Measurements from ENCODE around the gene CSRNP3.
"Not testable (repeated sequence)": the region's sequence is repeated elsewhere in the genome, so short reads cannot be mapped to it uniquely, and the experiment has no call there.

Gene CSRNP3

DNA sequence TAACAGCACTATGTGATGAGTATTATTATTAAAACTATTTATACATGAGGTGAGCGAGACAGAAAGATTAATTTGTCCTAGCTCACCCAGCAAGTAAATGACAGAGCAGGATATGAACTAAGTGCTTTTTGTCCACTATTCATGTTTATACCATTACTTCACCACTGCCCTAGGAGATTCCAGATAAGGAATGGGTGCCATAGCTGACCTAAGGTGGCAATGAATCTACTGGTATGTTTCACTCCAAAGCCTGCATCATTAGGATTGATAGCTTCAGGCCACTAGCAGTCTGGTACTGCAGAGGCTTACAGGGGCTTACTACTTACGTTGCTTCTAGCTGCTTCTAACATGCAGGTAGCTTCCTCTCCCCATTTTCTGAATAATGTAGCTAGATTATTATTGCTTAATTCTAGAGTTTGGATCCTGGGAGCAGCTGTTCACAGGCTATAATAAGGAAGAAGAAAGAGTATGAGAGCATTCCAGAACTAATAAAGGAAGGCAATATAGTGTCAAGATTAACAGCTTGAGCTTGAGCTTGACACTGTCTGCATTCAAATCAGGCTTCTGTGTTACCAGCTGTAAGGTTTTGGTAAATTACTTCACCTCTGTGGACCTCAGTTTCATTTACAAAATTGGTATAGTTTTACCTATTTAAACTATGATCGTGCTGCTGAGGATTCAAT is 170.9 kb downstream of the CSRNP3 start:
- no peak for DNase-seq

DNA sequence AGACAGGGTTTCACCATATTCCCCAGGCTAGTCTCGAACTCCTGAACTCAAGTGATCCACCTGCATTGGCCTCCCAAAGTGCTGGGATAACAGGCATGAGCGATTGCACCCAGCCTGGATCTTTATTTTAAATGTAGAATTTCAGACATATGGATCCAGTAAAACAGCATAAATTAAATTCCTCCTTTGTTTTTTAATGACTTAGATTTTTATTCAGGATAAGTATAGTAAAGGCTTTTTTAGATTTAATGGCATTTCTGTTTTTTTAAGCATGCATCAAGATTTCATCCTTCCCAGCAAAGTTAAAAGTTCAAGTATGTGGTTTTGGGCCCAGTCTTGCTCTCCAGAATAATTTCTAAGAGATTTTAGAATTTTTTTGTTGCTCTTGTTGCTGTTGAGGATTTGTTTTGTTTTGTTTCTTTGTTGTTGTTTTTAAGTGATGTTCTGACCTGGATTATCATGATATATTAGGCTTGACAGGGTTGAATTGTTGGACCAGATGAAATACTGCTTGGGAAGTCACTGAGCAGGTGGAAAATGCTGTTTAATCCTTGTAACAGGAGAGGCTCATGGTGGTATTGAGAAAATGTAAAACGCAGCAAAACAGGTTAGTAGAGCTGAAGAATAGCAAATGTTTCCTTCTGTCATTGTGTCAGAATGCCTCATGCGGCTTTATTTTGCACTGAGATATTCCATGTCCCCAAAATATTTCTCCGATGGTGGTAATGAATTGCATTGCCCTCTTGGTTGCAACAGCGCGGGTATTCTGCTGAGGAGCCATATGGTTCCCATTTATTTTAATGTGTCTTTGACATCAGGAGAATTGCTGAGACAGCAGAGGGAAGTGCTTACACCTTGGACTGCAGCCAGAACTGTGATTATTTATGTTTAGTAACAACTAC is 176.7 kb downstream of the CSRNP3 start:
- DNase-seq, result no peak

DNA sequence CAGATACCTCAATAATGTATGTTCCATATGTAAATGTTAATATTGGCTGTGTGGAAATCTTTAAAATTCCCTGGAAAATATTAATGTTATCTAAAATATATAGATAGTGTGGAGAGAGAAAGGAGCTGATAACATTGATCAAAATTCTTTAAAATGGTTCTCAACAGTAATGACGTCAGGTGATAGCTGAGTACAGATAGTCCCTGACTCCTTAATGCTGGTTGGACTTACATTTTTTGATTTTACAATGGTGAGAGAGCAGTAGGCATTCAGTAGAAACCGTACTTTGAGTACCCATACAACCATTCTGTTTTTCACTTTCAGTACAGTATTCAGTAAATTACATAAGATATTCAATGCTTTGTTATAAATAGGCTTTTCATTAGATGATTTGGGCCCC is 177.9 kb downstream of the CSRNP3 start:
- DNase-seq, result no peak

DNA sequence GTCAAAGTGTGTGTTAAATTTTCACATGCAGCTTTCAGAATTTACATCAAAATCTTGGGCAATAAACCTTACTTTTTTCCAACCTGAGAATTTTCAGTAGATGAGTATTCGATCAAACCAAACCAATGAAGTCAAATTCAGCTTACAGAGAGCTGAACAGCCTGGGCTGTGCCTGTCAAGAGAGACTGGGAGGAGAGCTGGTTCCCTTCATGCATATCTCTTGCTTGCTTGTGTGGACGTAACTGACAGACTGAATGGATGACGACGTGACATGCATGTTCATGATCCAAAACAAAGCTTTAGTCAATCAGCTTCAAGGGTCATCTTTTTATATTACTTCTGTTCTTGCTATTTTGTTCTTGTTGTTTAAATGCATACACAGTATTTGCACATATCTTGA is 179.3 kb downstream of the CSRNP3 start:
- no peak for DNase-seq

DNA sequence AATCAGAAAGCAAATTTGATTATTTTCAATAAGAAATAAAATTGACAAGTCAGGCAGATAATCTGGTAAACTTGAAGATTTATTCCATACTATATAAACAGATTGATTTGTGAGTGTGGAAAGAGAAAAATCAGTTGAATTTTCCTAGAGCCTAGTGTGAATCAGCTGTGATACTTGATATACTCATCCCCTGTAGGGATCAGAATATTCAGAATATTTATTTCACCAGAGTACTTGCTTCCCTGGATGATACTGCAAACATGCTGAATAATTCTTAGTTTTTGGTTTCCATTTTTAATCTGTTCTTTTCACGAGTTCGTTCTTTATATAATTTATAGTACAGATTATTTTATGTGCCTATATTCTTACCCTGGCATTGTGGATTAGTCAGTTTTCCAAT is 181.7 kb downstream of the CSRNP3 start:
- DNase-seq, result no peak

DNA sequence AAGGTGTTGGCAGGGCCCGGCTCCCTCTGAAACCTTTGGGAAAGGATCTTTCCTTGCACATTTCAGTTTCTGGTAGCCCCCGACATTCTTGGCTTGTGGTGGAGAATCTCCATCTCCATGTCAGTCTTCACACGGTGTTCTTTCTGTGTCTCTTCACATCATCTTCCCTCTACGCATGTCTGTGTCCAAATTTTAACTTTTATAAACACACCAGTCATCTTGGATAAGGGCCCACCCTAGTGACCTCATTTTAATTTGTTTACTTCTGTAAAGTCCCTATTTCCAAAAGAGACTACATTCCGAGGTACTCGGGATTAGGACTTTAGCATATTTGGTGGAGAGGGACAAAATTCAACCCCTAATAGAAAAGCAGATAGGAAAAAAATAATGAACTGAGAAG is 186.2 kb downstream of the CSRNP3 start:
- no peak for DNase-seq

DNA sequence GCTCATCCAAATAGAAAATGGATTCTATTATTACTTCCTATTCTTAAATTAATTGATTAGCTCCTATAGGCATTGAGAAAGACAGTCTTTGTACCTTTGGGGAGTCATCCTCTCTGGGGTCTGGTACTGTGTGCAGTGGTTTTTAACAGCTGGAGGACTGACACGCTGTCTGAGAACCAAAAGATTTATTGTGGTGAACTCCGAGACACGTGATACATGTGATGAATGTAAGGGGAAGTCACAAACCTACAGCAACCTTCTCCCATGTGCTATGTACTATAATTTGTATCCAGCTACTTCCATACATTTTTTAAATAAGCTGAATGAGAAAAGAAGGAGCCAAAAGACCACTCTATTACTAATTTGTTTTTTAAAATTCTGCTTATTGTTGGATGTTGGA is 190.9 kb downstream of the CSRNP3 start:
- no peak for DNase-seq

DNA sequence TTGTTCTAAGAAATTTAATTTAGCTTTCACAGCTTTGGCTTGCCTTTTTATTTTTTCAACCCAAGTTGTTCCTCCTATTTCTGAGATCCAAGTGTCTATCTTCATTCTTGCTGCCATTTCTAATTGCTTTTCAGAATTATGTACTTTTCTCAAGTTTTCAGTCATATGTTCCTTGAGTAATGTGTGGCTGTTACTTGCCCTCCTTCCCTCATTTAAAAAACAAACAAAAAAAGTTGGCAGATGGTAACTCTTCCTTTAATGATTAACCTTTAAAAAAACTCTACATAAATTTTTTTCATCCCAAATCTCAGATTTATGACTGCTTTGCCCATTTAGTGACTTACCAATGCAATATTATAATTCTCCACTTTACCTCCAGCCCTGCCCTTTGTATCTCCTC is 193.2 kb downstream of the CSRNP3 start:
- DNase-seq, result no peak

DNA sequence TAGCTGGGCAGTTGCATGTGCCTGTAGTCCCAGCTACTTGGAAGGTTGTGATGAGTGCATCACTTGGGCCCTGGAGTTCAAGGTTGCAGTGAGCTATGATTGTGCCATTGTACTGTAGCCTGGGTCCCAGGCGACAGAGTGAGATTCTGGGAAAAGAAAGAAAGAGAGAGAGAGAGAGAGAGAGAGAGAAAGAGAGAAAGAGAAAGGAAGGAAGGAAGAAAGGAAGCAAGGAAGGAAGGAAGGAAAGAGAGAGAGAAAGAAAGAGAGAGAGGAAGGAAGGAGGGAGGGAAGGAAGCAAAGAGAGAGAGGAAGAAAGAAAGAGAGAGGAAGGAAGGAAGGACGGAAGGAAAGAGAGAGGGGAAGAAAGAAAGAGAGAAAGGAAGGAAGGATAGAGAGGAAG is 196.1 kb downstream of the CSRNP3 start:
- DNase-seq, result no peak

DNA sequence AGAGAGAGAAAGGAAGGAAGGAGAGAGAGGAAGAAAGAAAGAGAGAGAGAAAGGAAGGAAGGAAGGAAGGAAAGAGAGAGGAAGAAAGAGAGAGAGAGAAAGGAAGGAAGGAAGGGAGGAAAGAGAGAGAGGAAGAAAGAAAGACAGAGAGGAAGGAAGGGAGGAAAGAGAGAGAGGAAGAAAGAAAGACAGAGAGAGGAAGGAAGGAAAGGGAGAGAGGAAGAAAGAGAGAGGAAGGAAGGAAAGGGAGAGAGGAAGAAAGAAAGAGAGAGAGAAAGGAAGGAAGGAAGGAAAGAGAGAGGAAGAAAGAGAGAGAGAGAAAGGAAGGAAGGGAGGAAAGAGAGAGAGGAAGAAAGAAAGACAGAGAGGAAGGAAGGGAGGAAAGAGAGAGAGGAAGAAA is 196.6 kb downstream of the CSRNP3 start:
- DNase-seq, result not testable (repeated sequence)

DNA sequence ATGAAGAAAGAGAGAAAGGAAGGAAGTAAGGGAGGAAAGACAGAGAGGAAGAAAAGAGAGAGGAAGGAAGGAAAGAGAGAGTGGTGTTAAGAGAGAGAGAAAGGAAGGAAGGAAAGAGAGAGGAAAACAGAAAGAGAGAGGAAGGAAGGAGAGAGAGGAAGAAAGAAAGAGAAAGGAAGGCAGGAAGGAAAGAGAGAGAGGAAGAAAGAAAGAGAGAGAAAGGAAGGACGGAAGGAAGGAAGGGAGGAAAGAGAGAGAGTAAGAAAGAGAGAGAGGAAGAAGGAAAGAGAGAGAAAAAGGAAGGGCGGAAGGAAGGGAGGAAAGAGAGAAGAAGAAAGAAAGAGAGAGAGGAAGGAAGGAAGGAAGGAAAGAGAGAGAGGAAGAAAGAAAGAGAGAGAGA is 197.1 kb downstream of the CSRNP3 start:
- DNase-seq, result no peak

DNA sequence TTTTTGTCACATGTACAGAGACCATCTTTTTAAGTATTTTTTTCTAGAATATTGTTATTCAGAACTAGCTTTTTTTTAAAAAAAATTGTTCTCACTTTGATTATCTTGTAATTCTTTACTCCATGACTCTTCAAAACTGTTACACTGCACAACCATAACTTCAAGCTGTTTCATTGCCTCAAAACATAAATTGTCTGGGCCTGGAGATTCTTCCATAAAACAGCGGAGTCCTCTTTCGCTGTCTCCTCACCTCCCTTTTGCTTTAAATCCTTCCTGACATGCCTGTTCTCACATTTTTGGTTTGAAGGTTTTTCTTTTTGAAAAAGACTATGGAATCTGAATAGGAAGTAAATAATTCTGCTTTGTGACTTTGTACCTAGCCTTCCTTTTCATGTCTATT is 197.9 kb downstream of the CSRNP3 start:
- no peak for DNase-seq

DNA sequence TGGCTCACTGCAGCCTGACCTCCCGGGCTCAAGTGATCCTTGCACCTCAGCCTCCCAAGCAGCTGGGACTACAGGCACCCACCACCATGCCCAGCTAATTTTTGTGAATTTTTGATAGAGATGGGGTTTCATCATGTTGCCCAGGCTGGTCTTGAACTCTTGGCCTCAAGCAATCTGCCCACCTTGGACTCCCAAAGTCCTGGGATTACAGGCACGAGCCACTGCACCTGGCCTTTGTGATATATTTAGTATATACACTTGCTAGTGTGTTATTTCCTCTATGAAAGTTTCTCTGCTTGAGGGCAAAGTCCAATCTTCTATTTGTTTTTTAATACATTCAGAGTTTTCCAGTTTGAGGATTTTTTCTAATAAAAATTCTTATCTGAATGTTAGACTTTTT is 205.3 kb downstream of the CSRNP3 start:
- no peak for DNase-seq

DNA sequence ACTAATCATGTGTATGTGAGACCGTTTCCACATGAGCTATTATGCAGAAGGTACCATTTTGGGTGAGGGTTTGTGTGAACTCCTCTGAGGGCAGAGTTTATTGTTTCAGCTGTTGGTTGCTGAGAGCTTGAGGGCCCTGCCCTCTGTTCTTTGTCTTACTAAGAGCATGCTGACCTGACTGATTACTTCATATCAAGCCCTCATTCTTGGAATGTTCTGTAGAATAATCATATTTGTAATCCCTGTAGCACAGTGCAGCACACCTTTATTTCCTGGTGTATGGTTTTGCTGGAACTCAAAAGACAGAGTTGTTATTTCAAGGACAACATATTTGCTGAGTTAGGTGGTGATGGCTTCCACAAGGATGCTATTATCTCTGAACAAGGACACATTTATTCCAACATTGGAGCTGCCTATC is 206.1 kb downstream of the CSRNP3 start:
- DNase-seq, result no peak

DNA sequence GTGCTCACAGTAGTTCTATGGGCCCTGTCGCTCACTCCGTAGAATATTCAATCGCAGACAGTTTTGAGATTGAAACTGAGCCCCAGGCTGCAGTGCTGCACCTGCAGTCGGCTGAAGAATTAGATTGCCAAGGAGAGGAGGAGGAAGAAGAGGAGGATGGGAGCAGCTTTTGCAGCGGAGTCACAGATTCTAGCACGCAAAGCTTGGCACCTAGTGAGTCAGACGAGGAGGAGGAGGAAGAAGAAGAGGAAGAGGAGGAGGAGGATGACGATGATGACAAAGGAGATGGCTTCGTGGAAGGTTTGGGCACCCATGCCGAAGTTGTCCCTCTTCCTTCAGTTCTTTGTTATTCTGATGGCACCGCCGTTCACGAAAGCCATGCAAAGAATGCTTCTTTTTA is 209.4 kb downstream of the CSRNP3 start:
- DNase-seq, result no peak

DNA sequence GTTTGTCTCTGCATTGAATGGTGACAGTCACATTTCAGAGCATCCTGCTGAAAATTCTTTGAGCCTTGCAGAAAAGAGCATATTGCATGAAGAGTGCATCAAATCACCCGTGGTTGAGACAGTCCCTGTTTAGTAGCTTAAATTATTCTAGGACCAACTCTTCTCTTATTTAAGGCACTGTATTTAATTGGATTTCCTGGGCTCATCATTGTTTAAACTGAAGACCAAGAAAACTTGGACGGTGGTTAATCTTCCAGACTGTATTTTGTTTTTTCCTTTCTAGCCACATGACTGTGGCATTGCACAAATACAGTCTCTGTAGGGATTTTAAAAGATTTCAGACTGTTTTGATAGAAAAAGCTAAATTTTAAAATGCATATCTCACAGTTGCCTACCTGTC is 210.1 kb downstream of the CSRNP3 start:
- no peak for DNase-seq

DNA sequence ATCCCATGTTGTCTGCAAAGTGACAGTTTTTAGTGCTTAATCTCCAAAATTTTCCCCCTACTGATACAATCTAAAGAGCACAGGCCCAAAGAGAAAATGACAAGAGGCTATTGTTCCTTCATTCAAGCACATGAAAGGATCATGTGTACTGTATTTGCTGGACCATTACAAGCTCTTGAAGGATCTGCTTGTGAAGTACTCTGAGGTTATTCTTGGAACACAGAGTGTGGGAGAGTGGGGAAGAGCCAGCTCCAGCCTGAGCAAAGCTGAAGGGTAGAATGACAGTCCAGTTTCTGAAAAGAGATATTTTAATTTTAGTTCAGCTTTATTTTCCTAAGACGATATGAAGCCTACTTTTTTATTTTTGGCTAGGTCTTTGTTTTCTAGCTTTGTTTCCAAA is 212.3 kb downstream of the CSRNP3 start:
- DNase-seq, result no peak

DNA sequence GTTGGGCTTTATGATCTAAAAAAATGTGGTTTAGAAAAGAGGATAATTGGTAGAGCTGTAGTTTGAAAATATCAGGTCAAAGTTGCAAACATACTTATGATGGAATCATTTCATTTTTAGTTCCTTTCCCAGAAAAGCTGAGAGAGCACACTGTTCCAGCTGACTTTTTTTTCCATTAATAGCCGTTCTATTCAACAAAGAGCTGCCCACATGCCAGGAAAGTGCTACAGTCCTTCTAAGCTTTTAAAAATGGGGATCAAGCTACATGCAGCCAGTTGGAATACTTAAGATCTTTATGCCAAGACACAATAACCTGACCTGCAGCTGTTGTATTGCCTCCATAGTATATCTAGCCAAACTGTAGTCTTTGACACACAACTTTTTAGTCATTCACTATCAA is 213.0 kb downstream of the CSRNP3 start:
- DNase-seq, result no peak

DNA sequence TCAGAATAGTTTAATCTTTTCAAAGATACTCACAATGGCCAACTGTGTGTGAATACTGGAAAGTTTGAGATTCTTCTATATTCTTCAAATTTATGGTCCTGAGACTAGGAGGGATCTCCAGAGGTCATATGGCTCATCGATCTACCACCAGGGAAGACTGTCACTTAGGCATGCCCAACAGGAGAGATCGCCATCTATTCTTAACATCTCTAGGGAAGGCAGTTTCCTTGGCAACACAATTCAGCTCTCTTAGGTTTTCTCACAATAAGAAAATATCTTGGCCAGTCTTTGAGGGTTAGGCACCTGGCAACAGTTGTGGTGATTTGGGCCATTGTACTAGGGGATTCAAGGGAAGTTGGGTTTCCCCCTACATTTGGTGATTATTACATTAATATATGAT is 217.3 kb downstream of the CSRNP3 start:
- DNase-seq, result no peak

DNA sequence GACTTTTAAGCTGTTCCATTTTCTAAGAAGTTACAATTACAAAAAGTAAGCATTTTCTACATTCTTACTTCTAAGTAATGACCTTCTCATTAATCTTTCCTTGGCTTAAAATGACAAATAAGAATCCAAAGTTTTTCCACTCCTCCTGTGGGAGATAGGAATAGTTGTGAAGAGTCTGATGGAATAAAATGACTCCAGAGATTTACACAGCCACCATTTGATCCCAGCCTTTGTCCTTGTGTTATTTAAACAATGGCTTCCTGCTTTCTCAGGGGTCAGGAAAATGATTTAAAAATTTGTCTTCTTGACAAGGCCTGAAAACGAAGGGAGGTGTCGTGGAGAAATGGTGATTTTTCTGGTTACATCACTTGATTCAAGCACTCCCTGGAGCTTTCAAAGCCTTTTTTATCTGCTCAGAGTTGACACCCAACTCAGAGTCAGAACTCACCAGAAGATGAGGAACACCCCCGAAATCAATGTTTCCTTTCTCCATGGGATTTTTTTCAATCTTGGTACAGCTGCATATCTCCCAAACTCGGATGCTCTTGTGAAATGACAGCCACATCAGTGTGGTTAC is 218.0 kb downstream of the CSRNP3 start:
- no peak for DNase-seq

DNA sequence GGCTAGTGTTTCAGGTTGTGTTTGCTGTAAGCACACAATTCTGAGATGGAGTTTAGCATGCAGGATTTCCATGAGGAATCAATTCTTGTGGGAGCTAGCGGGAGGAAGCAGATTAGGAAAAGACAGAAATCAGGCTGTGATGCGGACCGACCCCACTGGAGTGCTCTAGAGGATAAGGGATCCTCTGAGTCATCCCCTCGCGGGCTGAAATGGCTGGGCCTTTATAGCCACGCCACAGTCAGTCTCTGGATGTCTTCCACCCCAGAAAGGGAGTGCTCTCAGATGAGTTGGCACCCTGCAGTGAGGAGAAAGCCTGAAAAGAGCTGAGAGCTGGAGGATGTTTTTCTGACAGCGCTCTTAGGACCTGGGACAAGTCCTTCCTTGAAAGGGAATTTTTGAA is 222.1 kb downstream of the CSRNP3 start:
- no peak for DNase-seq

DNA sequence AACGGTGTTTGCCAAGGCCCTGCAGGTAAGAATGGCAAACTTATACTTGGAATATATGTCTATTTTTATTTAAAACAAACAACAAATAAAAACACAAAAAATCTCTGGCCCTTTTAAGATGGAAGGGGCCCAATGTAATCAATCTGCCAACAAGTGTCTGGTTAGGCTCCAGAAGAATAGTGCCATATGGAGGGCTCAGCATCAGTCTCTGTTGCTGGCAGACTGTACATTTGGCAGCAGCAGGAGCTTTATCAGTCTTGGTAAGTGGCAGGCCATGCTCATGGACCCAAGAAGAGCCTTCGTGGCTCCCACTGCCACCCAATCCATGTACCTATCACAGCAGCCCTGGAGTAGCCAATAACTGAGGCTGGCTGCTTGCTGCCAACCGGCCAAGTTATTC is 223.4 kb downstream of the CSRNP3 start:
- DNase-seq, result no peak

DNA sequence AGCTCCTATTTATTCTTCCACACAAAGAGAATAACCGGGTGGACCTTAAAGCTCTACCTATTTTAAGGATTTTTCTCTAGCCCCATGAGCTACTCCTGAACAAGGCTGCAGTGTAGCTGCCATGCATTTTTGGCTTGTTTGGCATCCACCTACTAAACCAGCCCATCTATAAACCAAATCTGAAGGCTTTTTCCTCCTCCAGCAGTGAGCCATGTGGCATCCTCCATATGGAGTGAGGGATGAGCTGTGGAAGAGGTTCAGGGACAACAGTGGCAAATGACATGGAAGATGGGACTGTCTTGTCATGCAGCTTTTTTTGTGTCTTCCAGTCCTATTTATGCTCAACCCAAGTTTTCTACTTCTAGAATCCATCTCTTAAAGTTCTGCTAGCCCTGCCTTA is 224.3 kb downstream of the CSRNP3 start:
- DNase-seq, result no peak

DNA sequence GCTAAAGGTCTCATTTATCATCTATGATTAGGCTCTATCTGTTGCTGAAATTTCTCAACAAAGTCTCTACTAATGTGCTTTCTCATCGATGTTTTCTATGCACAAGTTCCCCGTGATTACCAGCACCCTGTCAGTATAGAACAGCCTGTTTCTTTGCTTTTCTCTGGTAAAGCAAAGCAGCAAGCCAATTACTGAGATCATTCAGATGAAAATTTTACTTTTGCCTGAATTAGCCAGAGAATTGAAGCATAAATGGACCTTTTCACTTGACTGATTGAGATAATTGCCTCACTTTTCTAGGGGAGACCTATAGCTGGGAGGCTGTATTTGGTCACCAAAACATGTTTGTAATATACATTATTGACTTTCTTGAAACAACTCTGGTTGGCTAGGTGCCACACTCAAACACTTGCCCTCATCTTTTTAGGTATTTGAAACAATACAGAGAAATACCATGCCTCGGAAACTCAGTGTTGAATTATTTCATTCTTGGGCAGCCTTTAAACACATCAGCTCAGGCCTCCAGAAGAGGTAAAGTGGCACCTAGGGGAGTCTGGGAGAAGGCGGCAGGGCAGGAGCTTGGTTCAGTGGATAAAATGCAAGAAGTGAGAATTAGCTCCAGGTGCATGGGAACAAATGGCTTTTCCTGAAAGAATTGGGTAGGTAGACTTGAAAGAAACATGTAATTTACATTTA is 228.4 kb downstream of the CSRNP3 start:
- no peak for DNase-seq
